ENCODE data around the gene WDR5. TPM values are rescaled to one million over a fixed set of nuclear protein-coding genes. Genes with fewer than 3 reads are reported as not detected.

Gene WDR5
- total RNA-seq, 1 experiment from 2014 or later = 18.3 TPM

DNA sequence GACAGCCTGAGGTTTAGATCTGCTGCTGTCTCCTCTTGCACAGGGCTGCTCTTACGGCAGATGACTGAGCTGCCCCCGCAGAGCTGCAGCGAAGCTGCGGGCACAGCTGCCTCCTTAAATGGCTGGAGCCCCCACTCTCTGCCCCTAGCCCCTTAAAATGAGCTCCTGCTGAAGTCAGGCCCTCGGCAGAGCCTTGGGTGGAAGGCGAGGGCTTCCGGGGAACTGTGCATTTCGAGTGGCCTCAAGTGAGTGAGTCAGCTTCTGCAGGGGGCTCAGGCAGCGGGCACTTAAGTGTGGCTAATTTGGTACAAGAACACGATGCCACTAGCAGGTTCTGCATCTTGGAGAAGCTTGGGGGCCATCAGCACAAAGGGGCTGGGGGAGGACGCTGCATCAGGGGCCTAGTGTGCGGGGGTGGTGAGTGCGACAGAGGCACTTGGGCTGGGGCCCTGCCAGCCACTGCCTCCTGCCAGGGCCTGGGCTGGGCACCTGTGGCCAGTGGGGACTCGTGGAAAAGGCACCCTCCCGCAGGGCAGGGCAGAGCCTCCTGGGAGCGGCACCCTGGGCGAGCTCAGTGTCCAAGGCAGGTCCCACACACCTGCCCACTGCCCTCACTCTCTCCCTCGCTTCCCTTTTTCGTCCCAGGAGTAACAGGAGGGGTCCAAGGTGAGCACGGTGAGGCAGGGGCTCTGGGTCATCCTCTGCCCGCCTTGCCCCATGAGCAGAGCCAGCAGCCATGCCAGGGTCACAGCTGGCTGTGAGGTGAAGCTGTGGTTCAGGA is 57.3 kb downstream of the WDR5 start:
- in situ Hi-C loops (cut with HindIII; ENCODE audit: low pct_unique_long_range_greater_than_20kb, low sequenced_read_pairs) = no loop called here
- DNase-seq (ENCODE audit: low read depth) = no peak

DNA sequence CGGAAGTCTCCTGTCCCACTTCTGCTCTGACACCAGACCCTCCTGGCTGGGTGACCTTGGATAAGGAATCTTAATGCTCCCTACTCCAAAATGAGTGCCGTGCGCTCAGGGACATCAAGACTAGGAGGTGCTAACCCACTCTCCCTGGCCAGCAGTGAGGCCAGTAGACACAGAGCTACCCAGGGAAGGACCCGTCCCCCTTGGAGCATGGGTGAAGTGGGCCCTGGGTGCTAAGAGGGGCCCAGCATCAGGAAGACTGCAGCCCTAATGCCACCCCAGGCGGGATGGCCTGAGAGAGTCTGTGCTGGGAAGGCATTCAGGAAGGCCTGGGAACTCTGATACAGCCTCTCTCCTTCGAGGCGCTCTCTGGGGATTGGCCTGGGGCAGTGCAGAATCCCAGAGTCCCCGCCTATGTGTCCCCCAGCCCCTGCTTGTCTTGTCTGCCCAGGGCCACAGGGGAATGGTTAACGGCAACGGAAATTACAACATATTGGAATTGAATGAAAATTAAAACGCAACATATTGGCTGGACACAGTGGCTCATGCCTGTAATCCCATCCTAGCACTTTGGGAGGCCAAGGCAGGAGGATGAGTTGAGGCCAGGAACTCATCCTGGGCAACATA is 58.1 kb downstream of the WDR5 start:
- no peak for DNase-seq (ENCODE audit: low read depth)
- in situ Hi-C loops (cut with HindIII; ENCODE audit: low pct_unique_long_range_greater_than_20kb, low sequenced_read_pairs) = no loop called here

DNA sequence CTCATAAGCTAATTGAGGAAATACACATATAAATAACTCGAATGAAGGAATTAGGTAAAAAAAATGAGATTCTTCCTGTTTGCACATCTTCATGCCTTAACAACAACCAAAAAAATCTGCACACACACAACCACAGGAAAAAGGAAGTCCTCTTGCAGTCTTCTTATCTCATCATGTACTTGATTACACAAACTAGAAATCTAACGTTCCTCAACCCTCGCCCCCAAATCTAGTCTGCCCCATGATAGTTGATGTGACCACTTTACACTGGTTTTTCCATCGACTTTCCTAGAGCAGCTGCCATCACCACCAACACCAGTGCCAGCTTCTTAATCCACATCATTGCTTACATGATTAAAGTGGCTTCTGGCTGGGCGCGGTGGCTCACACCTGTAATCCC is 59.7 kb downstream of the WDR5 start:
- in situ Hi-C loops (cut with HindIII; ENCODE audit: low pct_unique_long_range_greater_than_20kb, low sequenced_read_pairs) = no loop called here

DNA sequence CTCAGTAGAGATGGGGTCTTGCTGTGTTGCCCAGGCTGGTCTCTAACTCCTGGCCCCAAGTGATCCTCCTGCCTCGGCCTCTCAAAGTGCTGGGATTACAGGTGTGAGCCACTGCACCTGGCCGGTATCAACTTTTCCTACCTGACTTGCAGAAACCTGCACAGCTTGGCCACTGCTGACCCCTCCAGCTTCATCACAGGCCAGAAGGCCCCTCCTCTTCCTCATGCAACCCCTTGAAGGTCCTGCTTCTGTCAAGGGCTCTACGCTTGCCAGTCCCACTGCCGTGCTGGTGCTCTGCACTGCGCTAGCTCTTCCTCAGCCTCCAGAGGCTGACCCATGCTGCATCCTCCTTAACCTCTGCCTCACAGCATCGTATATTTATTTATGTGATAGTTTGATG is 61.0 kb downstream of the WDR5 start:
- no peak for DNase-seq (ENCODE audit: low read depth)
- in situ Hi-C loops (cut with HindIII; ENCODE audit: low pct_unique_long_range_greater_than_20kb, low sequenced_read_pairs) = no loop called here

More for the DNA sequence above, 59.7 kb downstream of the WDR5 start:
- DNase-seq (ENCODE audit: low read depth) = no peak

DNA sequence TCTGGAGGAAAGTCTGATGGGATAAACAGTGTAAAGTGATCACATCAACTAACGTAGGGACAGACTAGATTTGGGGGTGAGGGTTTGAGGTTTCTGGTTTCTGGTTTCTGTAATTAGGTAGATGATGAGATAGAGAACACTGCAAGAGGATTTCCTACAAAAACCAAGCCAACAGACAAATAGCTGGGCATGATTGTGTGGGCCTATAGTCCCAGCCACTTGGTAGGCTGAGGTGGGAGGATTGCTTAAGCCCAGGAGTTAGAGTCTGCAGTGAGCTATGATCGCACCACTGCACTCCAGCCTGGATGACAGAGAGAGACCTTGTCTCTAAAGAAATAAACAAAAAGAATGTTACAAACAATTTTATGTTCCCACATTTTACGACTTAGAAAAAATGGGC is 62.9 kb downstream of the WDR5 start:
- no peak for DNase-seq (ENCODE audit: low read depth)
- in situ Hi-C loops (cut with HindIII; ENCODE audit: low pct_unique_long_range_greater_than_20kb, low sequenced_read_pairs) = no loop called here

DNA sequence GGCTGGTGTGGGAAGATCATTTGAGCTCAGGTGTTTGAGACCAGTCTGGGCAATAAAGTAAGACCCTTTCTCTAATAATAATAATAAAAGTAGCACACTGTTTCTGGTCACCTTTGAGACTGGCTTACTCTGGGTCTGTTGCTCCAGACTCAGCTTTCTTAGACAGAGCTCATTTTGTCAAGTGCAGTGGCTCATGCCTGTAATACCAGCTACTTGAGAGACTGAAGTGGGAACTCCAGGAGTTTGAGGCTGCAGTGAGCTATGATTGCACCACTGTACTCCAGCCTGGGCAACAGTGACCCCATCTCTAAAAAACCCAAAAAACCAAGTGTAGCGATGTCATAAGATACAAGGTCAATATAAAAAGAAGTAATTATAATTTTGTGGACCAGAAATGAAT is 64.8 kb downstream of the WDR5 start:
- no peak for DNase-seq (ENCODE audit: low read depth)
- in situ Hi-C loops (cut with HindIII; ENCODE audit: low pct_unique_long_range_greater_than_20kb, low sequenced_read_pairs) = no loop called here

DNA sequence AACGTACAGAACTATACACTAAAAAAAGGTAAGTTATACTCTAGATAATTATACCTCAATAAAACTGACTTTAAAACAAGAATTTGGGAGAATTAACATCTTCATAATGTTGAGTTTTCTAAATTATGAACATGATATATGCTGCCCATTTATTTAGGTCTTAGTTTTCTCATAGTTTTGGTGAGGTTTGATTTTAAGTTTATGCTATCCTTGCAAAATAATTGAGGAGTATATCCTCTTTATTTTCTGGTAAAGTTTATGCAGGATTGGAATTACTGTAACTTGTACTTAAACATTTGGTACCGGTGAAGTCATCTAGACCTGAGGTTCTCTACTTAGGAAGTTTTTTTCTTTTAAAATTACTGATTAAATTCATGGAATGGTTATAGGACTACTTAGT is 67.3 kb downstream of the WDR5 start:
- DNase-seq (ENCODE audit: low read depth) = no peak
- in situ Hi-C loops (cut with HindIII; ENCODE audit: low pct_unique_long_range_greater_than_20kb, low sequenced_read_pairs) = no loop called here

DNA sequence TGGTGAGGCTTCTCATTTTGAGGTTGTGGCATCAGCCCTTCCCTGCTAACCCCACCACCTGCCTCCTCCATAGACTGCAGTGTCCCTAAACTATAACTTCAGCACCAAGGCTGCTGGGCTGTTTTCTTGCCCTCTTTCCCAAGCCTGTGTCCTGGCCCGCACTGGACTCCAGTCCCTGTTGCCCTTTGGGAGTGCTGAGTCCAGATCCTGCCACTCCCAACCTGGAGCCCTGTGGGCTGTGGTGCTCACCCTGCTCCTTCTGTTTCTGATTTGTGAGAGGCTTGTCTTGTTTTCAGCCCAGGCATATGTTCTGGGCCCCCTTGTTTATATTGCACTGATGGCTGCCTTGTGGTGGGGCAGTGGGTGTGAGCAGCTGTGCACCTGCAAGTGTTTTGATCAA is 68.2 kb downstream of the WDR5 start:
- DNase-seq (ENCODE audit: low read depth) = no peak
- in situ Hi-C loops (cut with HindIII; ENCODE audit: low pct_unique_long_range_greater_than_20kb, low sequenced_read_pairs) = no loop called here

DNA sequence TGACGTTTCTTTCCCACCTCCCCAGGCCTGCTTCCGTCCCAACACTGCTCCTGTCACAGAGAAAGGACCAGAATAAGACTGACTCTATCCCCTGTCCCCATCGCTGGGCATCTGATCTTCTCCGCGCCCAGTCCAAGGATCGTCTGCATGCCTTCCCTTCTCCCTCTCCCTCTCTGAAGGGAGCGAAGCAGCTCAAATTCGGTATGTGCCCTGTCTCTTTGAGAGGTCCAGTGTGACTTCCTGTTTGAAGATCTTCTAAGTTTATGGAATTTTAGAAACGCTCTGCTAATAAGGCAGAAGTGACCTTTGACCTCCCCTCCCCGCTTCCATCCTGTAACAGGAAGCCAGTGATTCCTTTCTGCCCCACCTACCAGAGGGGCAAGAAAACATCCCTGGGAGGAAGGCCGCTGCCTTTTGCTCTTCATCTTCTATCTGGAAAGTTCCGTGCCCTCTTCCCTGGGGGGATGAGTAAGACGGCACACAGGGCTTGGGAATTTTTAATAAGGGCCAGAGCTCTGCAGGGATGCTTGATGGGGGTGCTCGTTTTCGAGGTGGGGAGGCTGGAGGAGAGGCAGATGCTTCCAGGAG is 69.2 kb downstream of the WDR5 start:
- DNase-seq (ENCODE audit: low read depth) = no peak
- in situ Hi-C loops (cut with HindIII; ENCODE audit: low pct_unique_long_range_greater_than_20kb, low sequenced_read_pairs) = no loop called here

DNA sequence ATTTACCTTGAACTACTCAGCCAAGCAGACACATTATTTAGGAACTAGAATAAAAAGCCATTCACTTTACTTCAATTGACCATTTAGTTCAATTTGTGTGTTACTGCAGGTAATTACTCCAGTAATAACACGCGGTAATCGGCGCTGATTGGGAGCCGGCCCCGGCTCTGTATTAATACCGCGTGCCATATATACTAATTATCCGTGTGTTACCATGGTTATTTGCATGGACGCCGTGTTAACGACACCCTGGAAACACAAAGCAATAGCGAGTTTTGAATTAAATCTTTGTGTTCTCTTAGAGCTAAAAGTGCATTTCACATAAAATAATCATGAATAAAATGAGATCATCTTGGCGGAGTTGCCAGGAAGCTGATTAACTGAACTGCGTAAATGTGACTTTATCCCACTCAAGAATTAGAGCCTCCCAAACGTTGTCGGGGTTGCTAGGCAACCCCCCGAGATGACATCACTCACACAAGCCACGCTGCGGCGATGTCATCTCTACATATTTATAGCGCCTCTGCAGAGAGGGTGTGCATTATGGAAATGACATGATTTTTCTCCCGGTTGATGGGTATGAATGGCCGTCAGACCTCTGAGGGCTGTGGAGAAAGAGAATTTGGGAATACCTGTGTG is 69.9 kb downstream of the WDR5 start:
- DNase-seq (ENCODE audit: low read depth) = no peak
- in situ Hi-C loops (cut with HindIII; ENCODE audit: low pct_unique_long_range_greater_than_20kb, low sequenced_read_pairs) = no loop called here

DNA sequence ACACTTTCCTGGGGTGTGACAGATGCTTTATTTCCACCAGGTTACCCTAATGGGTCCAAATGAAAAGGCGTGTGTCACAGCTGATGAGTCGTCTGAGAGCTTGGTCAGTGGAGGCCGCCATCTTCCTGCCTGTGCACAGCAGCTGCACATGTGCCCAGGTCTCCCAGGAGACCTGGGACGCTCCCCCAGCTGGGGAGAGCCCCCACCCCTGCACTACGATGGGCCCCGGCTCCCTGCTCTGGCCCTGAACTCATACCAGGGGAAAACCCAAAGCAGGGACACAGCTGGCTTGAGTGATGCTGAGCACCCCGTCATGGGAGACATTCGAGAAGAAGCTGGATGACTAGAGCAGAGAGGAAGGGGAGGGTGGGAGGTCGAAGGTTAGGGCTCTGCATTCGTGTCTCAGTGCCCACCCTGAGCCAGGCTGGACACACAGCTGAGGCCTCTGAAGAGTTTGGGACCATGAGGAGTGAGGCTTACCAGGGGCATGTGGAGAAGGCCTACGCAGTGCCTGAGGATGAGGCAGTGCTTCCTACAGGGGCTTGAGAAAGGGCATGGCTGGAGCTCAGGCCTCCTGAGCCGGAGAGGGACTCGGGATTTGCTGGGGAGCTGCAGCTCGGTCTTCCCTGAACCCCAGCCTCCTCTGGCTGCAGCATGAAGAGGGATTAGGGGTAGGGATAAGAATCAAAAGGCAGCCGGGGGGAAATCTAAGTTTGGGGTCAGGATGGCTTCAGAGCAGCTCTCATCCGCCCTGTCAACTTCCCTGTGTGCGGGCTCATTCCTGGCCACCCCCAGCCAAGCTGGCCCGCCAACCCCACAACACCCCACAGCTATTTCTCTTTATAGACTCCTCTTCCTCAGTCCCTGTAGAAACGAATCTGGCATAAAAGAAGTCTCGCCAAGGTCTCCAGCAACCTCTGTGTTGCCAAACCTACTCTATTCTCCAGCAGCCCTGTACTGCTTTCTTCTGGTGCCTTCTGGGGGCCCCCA is 70.7 kb downstream of the WDR5 start:
- in situ Hi-C loops (cut with HindIII; ENCODE audit: low pct_unique_long_range_greater_than_20kb, low sequenced_read_pairs) = no loop called here
- DNase-seq (ENCODE audit: low read depth) = no peak

DNA sequence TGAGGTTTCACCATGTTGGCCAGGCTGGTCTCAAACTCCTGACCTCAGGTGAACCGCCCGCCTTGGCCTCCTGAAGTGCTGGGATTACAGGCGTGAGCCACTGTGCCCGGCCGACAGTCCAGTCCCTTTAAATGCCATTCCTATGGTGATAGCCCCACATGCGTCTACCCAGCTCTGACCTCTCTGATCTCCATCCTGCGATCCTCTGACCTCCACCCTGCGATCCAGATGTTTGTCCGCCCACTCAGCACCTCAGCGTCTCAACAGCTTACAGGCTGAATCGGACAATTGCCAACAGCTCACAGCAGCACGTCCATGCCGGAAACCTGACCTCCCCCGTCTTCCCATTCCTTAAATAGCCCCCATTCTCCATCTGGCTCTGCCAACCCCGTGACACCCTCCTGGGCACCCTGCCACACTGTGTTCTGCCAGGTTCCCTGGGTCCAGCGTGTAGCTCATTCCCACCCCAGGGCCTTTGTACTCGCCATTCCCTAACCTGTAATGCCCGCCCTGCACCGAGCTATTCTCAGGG is 72.5 kb downstream of the WDR5 start:
- in situ Hi-C loops (cut with HindIII; ENCODE audit: low pct_unique_long_range_greater_than_20kb, low sequenced_read_pairs) = no loop called here
- DNase-seq (ENCODE audit: low read depth) = no peak

DNA sequence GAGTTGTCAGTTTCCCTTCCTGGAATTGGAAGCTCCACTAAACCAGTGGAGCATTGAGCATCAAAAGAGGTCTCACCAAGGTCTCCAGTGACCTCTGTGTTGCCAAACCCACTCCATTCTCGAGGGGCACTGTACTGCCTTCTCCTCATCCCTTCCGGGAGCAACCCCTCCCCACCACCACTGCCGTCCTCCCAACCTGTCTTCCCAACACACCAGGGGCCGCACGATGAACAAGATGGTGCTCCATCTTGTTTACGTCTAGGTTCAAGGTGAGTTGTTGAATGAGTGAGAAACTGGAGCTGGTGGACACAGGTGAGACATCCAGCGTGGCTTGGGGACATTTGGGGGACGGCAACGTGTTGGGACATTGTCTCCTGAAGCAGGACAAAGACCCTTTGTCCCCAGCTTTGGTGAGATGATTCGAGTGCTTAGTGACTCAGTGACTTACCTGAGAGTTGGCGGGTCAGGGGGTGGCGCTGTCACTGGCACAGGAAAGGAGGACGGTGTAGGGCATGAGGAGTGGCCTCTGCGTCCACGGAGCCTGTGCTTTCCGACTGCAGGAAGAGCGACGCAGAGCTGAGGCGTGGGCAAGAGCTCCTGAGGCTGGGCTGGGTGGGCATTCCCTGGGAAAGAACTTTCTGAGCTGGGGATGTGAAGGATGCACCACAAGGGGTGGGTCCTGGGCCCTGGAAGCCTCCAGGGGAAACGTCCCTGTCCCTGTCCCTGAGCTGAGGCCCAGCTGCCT is 73.3 kb downstream of the WDR5 start:
- in situ Hi-C loops (cut with HindIII; ENCODE audit: low pct_unique_long_range_greater_than_20kb, low sequenced_read_pairs) = no loop called here
- DNase-seq (ENCODE audit: low read depth) = no peak

Other genes with a start within 250 kb of the WDR5 start
- 24.3 and 25.1 TPM in 2 replicates for gene VAV2, start 143.8 kb upstream of the WDR5 start, total RNA-seq (2014; rRNA removed; shearing (Covaris generic); ENCODE audit: low replicate concordance)
- 27.1 and 30.5 TPM in 2 replicates for gene BRD3OS, start 110.6 kb upstream of the WDR5 start, total RNA-seq (2014; rRNA removed; shearing (Covaris generic); ENCODE audit: low replicate concordance)
- gene BRD3, start 68.1 kb upstream of the WDR5 start, total RNA-seq (2014; rRNA removed; shearing (Covaris generic); ENCODE audit: low replicate concordance) = 1.3 and 2.9 TPM in 2 replicates
- not detected in 2 replicates for gene RNU6ATAC, start 28.5 kb downstream of the WDR5 start, total RNA-seq (2014; rRNA removed; shearing (Covaris generic); ENCODE audit: low replicate concordance)
- gene RXRA, start 190.4 kb downstream of the WDR5 start, total RNA-seq (2014; rRNA removed; shearing (Covaris generic); ENCODE audit: low replicate concordance) = 20.6 and 27.4 TPM in 2 replicates

Data from Caki2 (cell line).